SH-SY5Y (cell line): ENCODE data around the gene SLX9.

ENCODE experiments used
- GATA2 ChIP-seq: IDR thresholded peaks from 2 replicates; pipeline ENCODE4 v1.6.1; 2011; ENCODE audit warnings: mild to moderate bottlenecking, low read depth, low read length
- GATA3 ChIP-seq: IDR thresholded peaks from 2 replicates; pipeline ENCODE4 v1.6.1; 2011; ENCODE audit warnings: low read depth, mild to moderate bottlenecking, low read length, moderate library complexity

GRCh38 chr21:44996501-44996921, 56.7 kb downstream of the SLX9 start:
- TF ChIP-seq GATA2 = no peak
- no peak for TF ChIP-seq GATA3
